HG03066 (cell line): Measurements from ENCODE around the gene NCKIPSD.
A peak's percentile ranks its signal among the peaks of the same experiment; 100 is the strongest.

Experiments used
- ATAC-seq: cut with Tn5 transposase; IDR thresholded peaks from one replicate; pipeline ENCODE4 v1.9.1; 2021; ENCODE audit warnings: low read depth; ENCODE audit not compliant: unreplicated experiment

NCKIPSD gene

DNA sequence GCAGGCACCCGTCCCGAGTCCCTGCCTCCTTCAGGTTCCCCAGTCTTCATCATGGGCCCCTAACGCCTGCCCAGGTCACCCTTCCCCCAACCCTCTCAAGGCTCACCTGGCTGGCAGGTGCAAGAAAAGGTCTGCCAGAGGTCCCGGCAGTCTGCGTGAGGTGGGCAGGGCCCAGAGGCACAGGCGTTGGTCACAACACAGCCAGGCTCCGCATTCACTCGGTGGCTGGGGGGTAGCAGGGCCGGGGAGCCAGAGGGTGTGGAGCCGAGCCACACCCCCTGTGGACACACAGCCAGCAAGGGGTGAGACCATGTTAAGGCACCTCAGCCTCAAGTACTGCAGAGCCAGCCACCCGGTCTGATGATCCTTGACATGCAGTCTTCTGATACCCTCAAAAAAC is 33.9 kb downstream of the NCKIPSD start:
- ATAC-seq = no peak

DNA sequence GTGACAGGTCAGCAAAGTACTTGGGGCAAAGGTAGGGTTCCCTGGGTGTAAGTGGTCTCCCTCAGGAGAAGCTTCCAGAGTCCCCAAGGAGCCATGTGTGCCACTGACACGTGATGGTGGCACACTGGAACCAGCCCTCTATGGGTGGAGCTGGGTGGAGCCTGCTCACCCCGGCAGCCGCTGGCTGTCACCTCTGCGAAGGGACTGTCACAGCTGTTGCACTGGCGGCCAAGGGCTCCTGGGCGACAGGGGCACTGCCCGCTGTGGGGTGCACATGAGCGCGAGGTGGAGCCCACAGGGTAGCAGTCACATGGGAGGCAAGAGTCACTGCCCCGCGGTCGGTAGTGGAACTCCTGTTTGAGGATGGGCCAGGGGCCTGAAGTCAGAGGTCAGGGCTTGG is 35.0 kb downstream of the NCKIPSD start:
- ATAC-seq = no peak

DNA sequence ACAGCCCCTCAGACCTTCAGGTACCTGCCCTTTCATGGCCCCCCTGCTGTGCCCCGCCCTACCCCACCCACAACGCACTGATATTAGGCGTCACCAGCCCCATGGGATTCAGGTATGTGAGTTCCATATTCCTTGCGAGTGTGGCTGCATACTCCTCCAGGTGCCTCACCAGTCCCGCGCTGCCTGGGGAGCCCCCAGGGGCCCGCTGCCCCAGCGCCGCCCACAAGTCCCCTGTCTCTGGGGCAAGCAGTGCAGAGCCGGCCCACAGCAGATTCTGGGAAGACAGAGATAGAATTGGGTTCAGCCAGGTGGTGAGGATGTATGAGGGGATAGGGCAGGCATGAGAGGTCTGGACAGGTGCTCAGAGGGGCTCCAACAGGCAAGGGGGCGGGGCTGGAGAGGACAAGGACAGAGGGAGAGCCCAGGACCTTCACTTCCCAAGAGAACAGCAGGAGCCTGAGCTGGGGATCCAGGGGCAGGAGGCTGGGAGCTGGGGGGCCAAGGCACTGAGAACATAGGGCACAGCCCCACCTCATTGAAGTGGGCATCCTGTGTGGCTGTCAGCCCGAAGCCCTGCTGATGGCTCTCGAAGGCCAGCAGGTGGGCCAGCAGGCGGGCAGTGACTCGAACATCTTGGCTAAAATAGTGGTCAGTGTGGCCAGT is 37.4 kb downstream of the NCKIPSD start:
- no peak for ATAC-seq

DNA sequence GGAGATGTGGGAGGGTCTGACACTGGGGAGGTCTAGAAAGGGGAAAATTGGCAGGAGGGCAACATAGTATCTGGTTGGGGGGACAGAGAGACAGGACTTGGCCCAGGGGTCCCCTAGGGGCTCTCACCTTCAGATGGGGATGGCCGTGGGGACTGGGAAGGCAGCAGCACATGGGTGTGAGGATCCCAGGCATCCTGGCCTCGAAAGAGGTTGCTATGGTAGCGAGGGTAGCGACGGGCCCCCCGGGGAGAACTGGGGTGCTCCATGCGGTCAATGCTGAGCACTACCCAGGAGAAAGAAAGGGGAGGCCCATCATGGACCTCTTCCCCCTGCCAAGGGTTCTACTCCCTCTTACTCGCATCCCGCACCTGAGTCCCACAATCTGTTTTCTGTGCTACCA is 38.0 kb downstream of the NCKIPSD start:
- no peak for ATAC-seq

DNA sequence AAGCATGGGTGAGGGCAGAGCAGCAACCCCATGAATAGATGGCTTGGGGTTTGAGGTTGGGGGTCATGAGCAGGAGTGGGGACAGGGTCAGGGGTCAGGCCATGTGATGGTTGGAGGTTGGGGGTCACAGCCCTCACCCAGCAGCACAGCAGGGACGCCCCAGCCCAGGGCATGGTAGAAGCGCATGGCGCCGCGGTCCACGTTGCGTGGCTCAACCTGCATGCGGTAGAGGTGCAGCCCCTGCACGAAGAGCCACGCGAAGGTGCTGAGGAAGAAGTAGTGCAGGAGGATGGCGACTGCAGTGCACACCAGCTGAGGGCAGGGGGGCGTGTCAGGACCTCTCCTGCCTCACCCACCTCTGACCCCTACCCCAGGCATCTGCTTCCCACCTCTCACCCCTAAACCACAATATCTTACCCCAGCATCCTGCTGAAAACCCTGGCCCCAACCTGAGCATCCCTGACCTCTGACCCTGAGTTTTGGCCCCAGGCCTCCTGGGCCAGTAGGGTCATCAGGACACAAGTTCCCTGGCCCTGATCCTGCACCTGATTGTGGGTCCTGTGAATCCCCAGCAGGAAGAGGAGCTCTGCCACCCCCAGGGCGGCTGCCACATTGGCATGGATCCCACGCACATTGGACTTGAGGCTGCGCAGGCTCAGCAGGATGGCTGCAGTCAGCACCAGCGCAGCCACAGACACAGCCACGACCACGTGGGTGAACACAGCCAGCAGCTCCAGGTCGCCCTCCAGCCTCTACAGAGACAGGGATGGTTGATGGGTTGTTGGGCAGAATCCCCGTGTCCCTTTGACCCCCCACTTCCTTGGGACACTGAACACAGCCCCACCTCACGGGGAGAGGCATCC is 40.6 kb downstream of the NCKIPSD start:
- ATAC-seq = no peak

DNA sequence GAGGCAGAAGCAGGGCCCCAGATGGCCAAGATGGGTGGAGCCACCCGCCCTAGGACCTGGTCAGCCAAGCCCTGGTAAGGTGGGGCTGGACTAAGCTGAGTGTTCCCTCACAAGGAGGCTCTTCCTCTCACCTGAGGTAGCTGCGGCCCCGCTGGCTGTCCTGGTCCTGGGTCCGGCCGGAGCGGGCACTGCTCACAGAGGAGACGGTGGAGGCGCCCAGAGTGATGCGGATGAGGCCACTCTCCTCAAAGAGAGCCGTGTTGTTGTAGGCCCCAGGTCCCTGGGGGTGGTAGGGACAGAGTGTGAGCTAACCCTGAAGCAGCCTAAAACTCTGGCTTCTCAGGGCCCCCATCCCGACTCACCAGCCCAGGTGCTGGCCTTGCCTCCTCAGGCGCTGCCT is 43.1 kb downstream of the NCKIPSD start:
- no peak for ATAC-seq

DNA sequence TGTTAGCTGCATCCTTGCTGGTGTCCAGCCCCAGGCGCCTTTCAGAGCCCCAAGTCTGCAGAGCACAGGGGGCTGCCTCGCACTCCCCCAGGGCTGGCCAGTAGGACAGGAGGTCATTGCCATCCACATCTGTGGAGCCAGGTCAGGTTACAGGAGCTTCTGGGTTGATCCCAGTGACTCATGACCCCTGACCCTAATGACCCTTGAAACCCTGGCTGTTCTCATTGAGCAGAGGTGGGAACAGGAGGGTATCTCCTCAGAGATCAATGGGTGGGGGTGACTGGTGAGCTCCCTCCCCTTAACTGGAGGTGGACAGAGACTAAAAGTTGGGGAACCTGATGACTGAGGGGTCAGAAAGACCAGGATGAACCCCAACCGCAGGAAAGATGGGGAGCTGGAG is 44.3 kb downstream of the NCKIPSD start:
- no peak for ATAC-seq

DNA sequence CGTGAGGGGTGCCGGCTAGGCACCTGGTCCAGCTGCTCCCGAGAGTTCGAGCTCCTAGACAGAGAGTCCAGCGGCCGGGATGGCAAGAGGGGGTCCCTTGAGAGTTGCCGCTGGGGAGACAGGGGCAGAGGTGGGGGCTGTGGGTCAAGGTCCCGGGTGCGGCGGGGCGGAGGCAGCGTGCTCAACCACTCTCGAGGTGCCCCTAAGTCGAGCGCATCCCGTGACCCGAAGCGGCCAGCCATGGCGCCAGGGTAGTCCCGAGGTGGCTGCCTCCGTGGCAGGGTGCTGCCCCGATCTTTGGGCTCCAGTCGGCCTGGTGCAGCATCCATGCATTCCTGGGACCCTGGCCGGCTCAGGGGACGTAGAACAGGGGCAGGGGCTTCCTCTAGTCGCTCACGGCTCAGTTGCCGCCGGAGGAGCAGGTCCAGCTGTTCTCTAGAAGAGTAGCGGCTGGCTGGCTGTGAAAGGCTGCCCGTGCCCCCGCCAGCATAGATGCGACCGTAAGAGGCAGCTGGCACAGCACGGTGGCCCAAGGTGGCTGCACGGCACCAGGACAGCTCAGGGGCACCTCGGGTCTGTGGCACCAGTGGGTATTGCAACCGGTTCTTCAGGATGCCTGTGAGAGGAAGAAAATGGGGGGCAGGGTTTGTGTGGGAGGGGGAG is 45.6 kb downstream of the NCKIPSD start:
- no peak for ATAC-seq

DNA sequence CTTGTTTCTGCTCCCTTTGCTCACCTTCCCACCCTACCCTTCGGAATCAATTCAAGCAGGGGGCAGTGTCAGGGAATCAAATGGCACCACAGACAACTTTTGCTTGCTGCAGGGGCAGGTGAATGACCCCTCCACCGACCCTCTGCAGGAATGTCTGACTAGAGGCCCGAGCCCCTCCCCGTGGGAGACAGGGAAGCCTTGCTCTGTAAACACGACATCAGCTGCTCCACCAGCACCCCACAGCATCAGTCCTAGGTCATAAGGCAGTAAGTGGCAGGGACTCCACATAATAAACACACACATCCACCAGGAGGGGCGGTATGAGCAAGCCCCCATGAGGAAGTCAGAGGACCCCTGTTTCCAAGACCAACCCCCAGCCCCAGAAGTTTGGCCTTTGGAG is 48.4 kb downstream of the NCKIPSD start:
- no peak for ATAC-seq

DNA sequence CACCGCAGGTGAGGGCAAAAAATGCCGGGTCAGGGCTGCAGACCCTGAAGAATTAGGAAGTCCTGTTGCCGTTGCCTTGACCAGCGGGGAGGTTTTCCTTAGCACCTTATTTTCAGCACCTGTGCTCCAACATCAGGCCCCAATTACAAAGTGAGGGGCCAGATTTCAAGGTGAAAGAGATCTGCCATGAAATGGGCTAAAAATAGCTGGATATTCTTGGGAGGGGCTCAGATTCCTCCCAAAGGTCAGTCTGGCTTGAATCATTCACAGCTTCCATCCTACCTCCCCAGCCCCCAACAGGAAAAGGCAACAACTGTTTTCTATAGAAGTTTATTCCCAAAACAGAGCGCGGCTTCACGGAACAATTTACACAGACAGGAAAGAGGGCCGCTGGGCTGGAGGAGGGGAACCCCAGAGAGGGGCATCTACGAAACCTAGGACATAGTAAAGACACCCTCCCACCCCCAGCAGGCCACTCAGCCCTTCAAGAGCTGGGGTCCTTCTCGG is 49.5 kb downstream of the NCKIPSD start:
- ATAC-seq = no peak

DNA sequence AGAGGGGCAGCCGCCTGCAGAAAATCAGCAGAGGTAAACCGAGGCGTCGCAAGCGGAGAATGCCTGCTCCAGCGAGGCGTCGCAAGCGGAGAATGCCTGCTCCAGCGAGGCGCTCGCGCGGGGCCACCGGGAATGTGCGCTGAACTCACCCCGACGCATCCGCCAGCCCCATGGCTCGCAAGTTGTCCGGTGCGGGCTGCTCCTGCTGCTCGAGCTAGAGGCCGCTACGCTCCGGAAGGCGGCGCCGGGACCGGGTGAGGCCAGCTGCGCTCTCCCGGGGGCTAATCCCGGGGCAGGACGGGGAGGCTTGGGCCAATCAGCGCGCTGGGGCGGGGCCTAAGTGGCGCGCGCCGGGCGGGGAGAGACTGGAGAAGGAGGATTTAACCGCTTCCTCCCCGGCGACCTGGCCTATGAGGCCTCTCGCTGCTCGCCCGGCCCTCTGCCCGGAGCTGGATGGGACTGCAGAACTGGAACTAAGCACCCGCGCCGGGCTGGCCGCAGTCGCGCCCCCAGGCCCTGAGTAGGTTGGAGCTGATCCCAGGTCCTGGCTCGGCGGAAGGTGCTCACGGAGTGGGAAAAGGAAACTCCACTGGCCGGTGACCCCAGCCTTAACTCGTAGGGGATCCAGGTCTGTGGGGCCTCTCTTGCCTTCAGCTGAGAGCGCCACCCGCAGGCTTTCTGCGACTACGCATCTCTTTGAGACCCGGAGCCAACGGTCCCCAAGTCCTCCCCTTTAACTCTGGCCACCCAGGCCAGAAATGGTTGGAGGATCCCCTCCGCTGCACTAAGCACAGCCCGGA is 50.3 kb downstream of the NCKIPSD start, which contains the start of gene SLC26A6:
Gene SLC26A6, minus strand, starts transcription at position 240 of the 800 bp plus-strand sequence. Its CDS starts 68 bp downstream, at position 172.
- peak; percentile 92 for ATAC-seq

DNA sequence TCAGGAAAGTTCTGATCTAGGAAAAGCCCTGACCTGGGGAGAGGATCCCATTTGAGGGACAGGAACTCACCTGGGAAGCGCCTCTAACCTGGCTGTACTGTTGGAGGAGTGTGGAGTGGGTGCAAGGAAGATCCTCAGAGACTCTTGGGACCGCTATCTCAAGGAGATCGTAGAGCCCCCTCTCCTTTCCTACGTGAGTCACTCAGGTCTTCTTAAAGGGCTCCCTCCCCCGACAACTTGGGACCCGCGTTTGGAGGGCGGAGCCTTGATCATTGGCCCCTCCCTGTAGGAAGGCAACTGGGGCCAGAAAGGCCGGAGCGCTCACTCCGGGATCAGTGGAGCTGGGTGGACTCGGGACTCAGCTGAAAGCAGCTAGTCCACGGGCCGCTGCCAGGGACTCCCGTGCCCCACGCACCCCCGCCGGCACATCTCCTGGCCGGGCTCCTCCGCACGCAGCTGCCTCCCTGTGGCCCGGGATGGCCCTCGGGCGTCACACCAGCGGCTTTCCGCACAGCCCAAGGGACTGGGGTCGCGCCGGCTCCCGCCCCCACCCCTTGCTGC is 51.0 kb downstream of the NCKIPSD start:
- peak; percentile 29 for ATAC-seq

DNA sequence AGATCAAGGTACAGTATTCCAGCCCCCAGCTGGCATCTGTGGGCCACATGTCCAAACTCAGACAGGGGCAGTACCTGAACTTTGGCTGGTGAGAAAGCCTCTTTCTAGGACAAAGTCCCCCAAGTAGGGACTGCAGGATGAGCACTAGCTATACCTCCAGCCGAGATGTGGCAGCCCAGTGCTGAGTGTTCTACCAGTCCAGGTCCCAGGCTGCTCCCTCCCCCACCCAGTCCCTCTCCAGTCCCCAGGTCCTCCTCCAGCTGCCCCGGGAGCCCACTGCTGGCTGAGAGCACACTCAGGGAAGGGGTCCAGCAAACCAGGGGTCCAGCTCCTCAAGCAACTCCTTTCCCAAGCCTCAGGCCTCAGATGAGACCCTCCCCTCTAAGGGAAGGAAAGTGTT is 52.0 kb downstream of the NCKIPSD start:
- ATAC-seq = no peak

DNA sequence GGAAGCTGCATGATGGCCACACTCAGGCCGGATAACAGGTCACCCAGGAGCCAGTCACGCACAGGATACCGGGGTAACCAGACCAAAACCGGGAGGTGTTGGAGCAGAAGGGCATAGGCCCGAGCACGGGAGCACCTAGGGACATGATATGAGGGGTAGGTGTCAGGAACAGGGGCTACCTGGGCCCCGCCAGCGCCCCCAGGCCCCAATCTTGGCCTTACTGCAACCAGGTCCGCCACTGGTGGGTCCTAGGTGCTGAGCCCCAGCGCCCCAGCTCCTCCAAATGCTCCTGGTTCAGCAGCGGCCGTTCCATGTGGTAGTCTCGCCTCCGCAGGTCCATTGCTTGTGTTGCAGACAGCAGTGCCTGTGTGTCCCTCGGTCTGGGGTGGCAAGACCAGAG is 52.5 kb downstream of the NCKIPSD start:
- ATAC-seq = no peak

DNA sequence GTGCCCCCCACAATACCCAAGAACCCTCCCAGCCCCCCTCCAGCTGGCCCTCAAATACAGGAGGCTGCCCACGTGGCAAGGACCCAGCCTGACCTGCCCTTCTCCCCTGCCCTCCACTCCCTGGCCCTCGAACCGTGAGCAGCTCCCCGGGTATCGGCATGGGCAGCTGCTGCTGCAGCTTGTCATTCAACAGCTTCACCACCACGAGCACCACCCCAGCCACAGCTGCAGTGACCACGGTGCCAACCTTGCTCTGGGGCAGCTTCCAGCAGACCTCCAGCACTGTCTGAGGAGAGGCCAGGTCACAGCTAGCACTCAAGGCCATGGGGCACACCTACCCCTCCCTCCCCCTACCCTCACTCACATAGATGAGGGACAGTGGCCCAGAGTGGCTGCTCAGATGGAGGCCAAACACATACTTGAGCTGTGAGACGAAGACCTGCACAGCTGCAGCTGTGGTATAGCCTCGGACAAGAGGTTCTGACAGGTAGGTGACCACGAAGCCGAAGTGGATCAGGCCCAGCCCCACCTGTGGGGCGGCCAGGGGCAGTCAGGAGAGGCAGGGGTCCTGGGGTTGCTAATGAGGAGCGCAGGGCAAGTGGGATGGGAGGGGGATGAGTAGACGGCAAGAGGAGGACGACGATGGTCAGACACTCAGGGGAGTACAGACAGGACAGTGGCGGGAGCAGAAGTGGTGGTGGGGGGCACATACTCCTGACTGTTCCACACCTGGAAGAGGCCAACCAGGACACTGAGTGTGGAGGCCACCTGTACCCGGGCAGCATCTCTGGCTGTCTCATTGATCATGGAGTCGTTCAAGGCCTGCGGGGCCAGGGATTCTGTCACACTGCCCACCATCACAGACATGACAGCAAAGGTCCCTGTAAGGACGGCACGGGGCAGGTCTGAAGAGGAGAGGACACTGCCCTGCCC is 53.9 kb downstream of the NCKIPSD start:
- no peak for ATAC-seq

DNA sequence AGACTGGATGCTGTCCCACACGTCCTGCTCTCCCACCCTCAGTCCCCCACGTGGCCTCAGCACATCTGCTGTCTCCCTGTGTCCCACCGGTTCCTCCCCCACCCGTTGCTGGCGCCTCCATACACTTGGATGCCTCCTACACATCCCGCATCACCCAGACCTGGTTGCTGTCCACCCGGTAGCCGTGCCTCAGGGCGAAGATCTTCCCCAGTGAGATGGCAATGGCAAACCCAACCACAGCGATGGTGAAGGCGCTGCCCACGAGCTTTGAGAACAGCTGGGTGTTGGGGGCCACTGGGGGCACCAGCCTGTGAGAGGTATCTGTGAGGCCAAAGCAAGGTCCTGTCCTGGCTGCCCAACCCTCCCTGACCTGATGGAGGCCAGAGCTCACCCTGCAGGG is 54.9 kb downstream of the NCKIPSD start:
- ATAC-seq = no peak

DNA sequence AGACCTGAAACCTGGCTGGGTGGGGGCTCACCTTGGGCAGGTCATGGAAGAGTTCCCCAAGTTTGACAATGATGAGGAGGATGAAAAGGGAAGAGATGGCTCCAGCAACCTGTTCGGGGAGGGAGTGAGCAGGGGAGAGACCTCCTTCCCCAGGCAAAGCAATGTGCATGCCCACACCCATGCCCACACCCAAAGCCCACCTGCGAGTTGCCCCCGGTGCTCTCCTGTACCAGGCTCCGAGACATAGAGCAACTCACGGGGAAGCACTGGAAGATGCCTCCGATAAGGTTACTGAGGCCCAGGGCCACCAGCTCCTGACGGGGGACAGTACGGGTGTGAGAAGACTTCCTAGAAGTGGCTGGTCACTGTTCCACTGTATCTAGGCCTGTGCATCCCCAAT is 55.3 kb downstream of the NCKIPSD start:
- no peak for ATAC-seq

DNA sequence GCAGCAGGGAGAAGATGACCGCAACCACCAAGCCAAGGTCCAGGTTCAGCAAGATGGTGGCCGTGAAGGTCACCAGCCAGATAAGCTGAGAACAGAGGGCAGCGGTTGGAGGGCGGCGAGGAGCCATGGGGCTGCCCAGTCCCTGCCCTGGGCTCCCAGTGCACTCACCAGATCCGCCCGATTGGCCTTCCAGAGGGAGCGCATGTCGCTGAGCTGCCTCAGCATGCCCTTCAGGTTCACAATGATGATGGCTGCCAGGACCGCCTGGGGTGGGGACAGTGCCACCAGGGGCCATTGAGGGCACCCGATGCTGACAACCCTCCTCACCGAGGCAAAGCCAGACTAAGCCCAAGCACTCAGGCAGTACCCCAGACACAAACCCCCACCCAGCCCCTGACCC is 55.8 kb downstream of the NCKIPSD start:
- no peak for ATAC-seq
